CD8-positive, alpha-beta memory T cell (primary cell): ENCODE results near the gene PPP4R4. TPM values are rescaled to one million over a fixed set of nuclear protein-coding genes. Genes with fewer than 3 reads are reported as not detected.

ENCODE experiments used
- polyA plus RNA-seq: library from polyadenylated mRNA; unstranded; fragments of 300-500 nt; fragmentation: Illumina TruSeq; gene quantifications from one replicate; pipeline ENCODE4 v1.2.3, GENCODE V29; 2021
- total RNA-seq, 2 experiments: library from RNA; stranded (reverse); gene quantifications; one replicate each; pipeline ENCODE4 v1.2.3, GENCODE V29; 2021

The PPP4R4 gene
- total and polyA plus RNA-seq, 3 experiments from 2014 or later, result 0.17 to 1.8 (median 1.2) TPM

Other genes starting within 250 kb of the PPP4R4 start
- gene FAM181A, start 247.0 kb upstream of the PPP4R4 start, total RNA-seq, result not detected
- not detected for gene FAM181A, start 247.0 kb upstream of the PPP4R4 start, polyA plus RNA-seq
- gene ASB2, start 197.8 kb upstream of the PPP4R4 start, total RNA-seq, result 10 to 100 TPM; 93.5 to 98.0 TPM
- 4.8 TPM for gene ASB2, start 197.8 kb upstream of the PPP4R4 start, polyA plus RNA-seq
- gene CCDC197, start 177.0 kb upstream of the PPP4R4 start, total RNA-seq, result not detected
- not detected for gene CCDC197, start 177.0 kb upstream of the PPP4R4 start, polyA plus RNA-seq
- gene OTUB2, start 148.0 kb upstream of the PPP4R4 start, total RNA-seq, result 1 to 10 TPM; 1.1 to 1.8 TPM
- gene OTUB2, start 148.0 kb upstream of the PPP4R4 start, polyA plus RNA-seq, result 0.12 TPM
- 100 to 1,000 TPM; 274 to 283 TPM for gene DDX24, start 93.1 kb upstream of the PPP4R4 start, total RNA-seq
- gene DDX24, start 93.1 kb upstream of the PPP4R4 start, polyA plus RNA-seq, result 287 TPM
- gene IFI27L1, start 93.0 kb upstream of the PPP4R4 start, total RNA-seq, result 10 to 100 TPM; 15.5 to 18.4 TPM
- gene IFI27L1, start 93.0 kb upstream of the PPP4R4 start, polyA plus RNA-seq, result 8.3 TPM
- 1 to 10 TPM; 1.3 TPM for gene IFI27, start 63.6 kb upstream of the PPP4R4 start, total RNA-seq
- 5.5 TPM for gene IFI27, start 63.6 kb upstream of the PPP4R4 start, polyA plus RNA-seq
- 10 to 100 TPM; 55.9 to 58.5 TPM for gene IFI27L2, start 44.7 kb upstream of the PPP4R4 start, total RNA-seq
- 95.5 TPM for gene IFI27L2, start 44.7 kb upstream of the PPP4R4 start, polyA plus RNA-seq
- not detected for gene SERPINA10, start 118.9 kb downstream of the PPP4R4 start, total RNA-seq
- not detected for gene SERPINA10, start 118.9 kb downstream of the PPP4R4 start, polyA plus RNA-seq
- gene SERPINA6, start 149.0 kb downstream of the PPP4R4 start, total RNA-seq, result not detected
- not detected for gene SERPINA6, start 149.0 kb downstream of the PPP4R4 start, polyA plus RNA-seq
- gene SERPINA2, start 192.4 kb downstream of the PPP4R4 start, total RNA-seq, result not detected
- gene SERPINA2, start 192.4 kb downstream of the PPP4R4 start, polyA plus RNA-seq, result not detected
- under 1 TPM; 0.18 to 0.40 TPM for gene SERPINA1, start 214.3 kb downstream of the PPP4R4 start, total RNA-seq
- gene SERPINA1, start 214.3 kb downstream of the PPP4R4 start, polyA plus RNA-seq, result not detected